Pancreas (tissue), 10 donors: ENCODE results near the gene KRT28. TPM values are rescaled to one million over a fixed set of nuclear protein-coding genes. Genes with fewer than 3 reads are reported as not detected.

Experiments used
- ATAC-seq, 4 donors: fragments of 200-7000 bp; cut with Tn5 transposase; one replicate each; pipeline versions ENCODE4 v1.8.0 to v1.9.1; 2020; ENCODE audit warnings: mild to moderate bottlenecking in 4 of 4, moderate library complexity in 4 of 4
- DNase-seq, 6 donors: peaks; one replicate each; pipeline ENCODE4 v3.0.0-alpha.2; 2020
- FAIRE-seq: peaks from 2 replicates; lab custom pipeline; 2012; peaks lifted over from hg19 to GRCh38; lab: Jason Lieb, UNC
- H3K27ac ChIP-seq, 4 donors: fragments of 200-600 bp; sonication (generic); 1 replicate in 3 of 4; 2 replicates in 1 of 4; pipeline versions ENCODE4 v1.5.0 to v1.8.0; 2020
- H3K27me3 ChIP-seq, 4 donors: fragments of 200-600 bp; one replicate each; pipeline ENCODE4 v1.8.0; 2021
- H3K36me3 ChIP-seq, 3 donors: fragments of 200-600 bp; sonication (generic) in 1 of 3; one replicate each; pipeline versions ENCODE4 v1.5.0 to v1.8.0; 2020 to 2021
- H3K4me1 ChIP-seq, 3 donors: fragments of 200-600 bp; one replicate each; pipeline ENCODE4 v1.8.0; 2021
- H3K4me3 ChIP-seq, 4 donors: fragments of 200-600 bp; sonication (generic) in 2 of 4; one replicate each; pipeline versions ENCODE4 v1.5.0 to v1.8.0; 2020 to 2021
- H3K9me3 ChIP-seq, 4 donors: fragments of 200-600 bp; one replicate each; pipeline ENCODE4 v1.8.0; 2021
- WGBS, 2 donors: extraction: QIAGEN DNeasy Blood & Tissue Kit; methylation state at CpG; one replicate each; pipeline ENCODE4 v1.1.7; 2013; 5-methylcytosine and 5-hydroxymethylcytosine counted together
- intact Hi-C, 3 donors: fragments of 100-400 bp; cut with DNase I; formaldehyde crosslinking; loops; one replicate each; pipeline versions ENCODE4 v1.11.1 to v1.14.2; 2022
- polyA plus RNA-seq, 2 donors: library from polyadenylated mRNA; stranded (reverse); fragments of 200-250 nt; gene quantifications; one replicate each; pipeline ENCODE4 v1.2.3, GENCODE V29; 2013
- total RNA-seq, 6 donors: library from RNA; stranded (reverse); fragmentation: NEBNext Ultra II Directional in 4 of 6; extraction: Animal tissue kit (Norgen Biotek cat#: 25700) in 4 of 6; gene quantifications; one replicate each; pipeline versions ENCODE4 v1.2.1 to v1.2.4, GENCODE V29; 2021 to 2023
- TF ChIP-seq, protein P1 (sequence below), 4 donors: fragments of 200-600 bp; sonication (generic) in 3 of 4; IDR thresholded peaks; one replicate each; pipeline versions ENCODE4 v1.5.0 to v1.8.0; 2021; ENCODE audit warnings: antibody characterized with exemption in 4 of 4
- donor health status: healthy with polysubstance abuse.
- donor health status: DM: no; HTN: no; CAD: no; lungs with moderate emphysema.
- donor health status: DM: no; HTN: no; CAD: no.
- donor health status: control.
- donor health status: control.
- donor health status: Bipolar disorder and iron deficiency.
- donor health status: DM: yes; HTN: yes; CAD: no.
- donor health status: DM: no; HTN: no; CAD: no.
- donor health status: DM: no; HTN: no; CAD: no.
- donor health status: DM: yes; HTN: yes; CAD: no.

The KRT28 gene, protein sequence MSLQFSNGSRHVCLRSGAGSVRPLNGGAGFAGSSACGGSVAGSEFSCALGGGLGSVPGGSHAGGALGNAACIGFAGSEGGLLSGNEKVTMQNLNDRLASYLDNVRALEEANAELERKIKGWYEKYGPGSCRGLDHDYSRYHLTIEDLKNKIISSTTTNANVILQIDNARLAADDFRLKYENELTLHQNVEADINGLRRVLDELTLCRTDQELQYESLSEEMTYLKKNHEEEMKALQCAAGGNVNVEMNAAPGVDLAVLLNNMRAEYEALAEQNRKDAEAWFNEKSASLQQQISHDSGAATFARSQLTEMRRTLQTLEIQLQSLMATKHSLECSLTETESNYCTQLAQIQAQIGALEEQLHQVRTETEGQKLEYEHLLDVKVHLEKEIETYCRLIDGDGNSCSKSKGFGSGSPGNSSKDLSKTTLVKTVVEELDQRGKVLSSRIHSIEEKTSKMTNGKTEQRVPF
- total RNA-seq: not detected
- polyA plus RNA-seq: not detected

DNA sequence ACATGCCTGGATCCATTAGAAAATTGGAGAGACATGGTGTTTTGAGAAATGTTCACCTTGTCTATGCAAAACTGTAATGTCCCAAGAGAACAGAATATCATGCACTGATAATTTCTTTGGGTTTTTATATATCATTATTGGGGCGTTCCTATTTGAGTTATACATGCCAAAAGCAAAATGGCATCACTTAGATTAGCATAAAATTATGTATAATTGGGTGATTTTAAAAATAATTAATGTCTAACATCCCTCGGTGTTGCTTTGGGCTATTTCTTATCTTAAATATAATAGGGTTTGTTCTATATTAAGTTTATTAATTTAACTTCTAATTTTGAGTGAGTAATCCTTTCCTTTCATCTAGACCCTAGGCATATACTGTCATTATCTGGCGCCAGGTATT is at the start of gene KRT28:
Gene KRT28 (minus strand): TSS at position 101 of the 400 bp plus-strand sequence. CDS start 66 bp downstream, at position 35.
- Histone ChIP-seq H3K9me3 (no peaks in the 10 kb centered on the region), H3K27ac (no peak within 1 kb of the TSS), H3K4me1 (peaks cover 0 to 4% (median 0%) of the 10 kb centered on the region in 3 donors), H3K4me3 (no peak within 1 kb of the TSS), H3K27me3 (peaks cover 0 to 28% (median 0%) of the 10 kb centered on the region in 4 donors), H3K36me3 (no peaks in the 10 kb centered on the region)
- DNase-seq (no peak), ATAC-seq (no peak), FAIRE-seq (no peak)
- intact Hi-C loops: loop anchor here (10.0 kb wide), 2 partner anchors 185 to 855 kb away; no protein-coding TSS in a partner anchor
- TF ChIP-seq, protein P1, sequence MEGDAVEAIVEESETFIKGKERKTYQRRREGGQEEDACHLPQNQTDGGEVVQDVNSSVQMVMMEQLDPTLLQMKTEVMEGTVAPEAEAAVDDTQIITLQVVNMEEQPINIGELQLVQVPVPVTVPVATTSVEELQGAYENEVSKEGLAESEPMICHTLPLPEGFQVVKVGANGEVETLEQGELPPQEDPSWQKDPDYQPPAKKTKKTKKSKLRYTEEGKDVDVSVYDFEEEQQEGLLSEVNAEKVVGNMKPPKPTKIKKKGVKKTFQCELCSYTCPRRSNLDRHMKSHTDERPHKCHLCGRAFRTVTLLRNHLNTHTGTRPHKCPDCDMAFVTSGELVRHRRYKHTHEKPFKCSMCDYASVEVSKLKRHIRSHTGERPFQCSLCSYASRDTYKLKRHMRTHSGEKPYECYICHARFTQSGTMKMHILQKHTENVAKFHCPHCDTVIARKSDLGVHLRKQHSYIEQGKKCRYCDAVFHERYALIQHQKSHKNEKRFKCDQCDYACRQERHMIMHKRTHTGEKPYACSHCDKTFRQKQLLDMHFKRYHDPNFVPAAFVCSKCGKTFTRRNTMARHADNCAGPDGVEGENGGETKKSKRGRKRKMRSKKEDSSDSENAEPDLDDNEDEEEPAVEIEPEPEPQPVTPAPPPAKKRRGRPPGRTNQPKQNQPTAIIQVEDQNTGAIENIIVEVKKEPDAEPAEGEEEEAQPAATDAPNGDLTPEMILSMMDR (IDR thresholded peaks at IDR 0.05): no peak
- WGBS, 2 donors: 43 to 58% methylated on average over 3 of the region's 3 CpGs

DNA sequence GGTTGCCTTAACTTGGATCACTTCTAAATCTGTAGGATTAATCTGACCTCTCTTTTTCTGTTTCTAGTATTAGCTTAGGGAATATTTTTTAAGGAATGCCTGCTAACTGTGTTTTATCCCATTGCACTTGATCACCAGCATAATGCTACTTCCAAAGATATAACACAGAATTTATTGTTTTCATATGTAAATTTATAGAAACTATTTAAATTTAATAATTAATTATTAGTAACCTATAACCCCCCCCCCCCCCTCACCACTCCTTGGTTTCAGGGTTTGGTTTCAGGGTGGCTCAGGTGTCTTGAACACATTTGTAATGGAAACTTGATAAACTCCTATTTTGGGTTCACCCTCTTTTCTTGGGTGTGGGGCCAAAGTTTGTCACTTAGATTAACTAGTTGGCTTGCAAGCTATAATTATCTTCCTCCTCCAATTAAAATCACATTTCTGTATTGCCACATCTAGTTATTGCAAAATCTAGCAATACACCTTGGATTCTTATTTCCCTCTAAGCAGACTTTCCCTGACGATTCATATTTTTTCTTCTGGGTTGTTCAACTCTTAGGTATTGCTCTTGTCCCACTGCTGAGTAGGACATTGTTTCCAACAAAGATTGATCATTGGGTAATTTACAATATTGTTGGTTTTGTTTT is 49.0 kb upstream of the KRT28 start:
- DNase-seq (no peak), ATAC-seq (no peak), FAIRE-seq (no peak)
- Histone ChIP-seq H3K4me1 (no peaks in the 10 kb centered on the region), H3K4me3 (no peak overlapping the region), H3K27me3 (peaks cover 0 to 12% (median 0%) of the 10 kb centered on the region in 4 donors), H3K9me3 (no peaks in the 10 kb centered on the region), H3K27ac (no peak overlapping the region), H3K36me3 (no peaks in the 10 kb centered on the region)
- TF ChIP-seq, protein P1 (IDR thresholded peaks at IDR 0.05): no peak
- WGBS, 2 donors: 39 to 71% methylated on average over 1 of the region's 1 CpG
- intact Hi-C loops: no loop called here

DNA sequence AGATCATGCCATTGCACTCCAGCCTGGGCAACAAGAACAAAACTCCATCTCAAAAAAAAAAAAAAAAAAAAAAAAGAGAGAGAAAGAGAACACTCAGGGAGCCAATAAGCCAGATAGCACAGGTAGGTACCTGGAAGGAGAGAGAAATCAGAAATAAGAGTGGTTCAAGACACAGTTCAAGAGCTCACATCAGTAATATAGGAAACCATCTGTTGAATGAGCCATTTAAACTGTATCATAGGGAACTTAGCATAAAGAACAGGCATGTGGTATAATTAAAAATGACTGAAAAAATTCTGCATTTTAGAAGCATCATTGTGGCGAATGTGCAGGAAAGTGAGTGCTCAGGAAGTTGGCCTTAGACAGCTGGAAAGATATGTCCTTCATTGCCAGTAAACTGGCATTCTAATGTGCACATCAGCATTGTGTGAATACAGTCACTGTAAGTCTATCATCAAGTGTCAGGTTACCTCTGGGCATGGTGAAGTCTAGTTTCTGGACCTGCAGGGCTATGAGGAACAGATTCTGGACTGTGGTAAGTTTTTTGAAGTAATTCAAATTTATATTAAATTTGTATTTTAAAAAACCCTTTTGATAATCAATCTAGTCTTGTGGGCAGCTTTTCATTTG is 46.9 kb upstream of the KRT28 start:
- no peaks in the 10 kb centered on the region for H3K9me3 ChIP-seq
- no peak overlapping the region for H3K27ac ChIP-seq
- peaks cover 0 to 10% (median 0%) of the 10 kb centered on the region in 4 donors for H3K27me3 ChIP-seq
- H3K4me3 ChIP-seq: no peak overlapping the region
- DNase-seq (no peak), FAIRE-seq (no peak), ATAC-seq (no peak)
- TF ChIP-seq, protein P1 (IDR thresholded peaks at IDR 0.05): no peak
- intact Hi-C loops: no loop called here
- H3K36me3 ChIP-seq: no peaks in the 10 kb centered on the region
- H3K4me1 ChIP-seq: no peaks in the 10 kb centered on the region
- 60 to 95% methylated on average over 1 of the region's 1 CpG for WGBS, 2 donors

DNA sequence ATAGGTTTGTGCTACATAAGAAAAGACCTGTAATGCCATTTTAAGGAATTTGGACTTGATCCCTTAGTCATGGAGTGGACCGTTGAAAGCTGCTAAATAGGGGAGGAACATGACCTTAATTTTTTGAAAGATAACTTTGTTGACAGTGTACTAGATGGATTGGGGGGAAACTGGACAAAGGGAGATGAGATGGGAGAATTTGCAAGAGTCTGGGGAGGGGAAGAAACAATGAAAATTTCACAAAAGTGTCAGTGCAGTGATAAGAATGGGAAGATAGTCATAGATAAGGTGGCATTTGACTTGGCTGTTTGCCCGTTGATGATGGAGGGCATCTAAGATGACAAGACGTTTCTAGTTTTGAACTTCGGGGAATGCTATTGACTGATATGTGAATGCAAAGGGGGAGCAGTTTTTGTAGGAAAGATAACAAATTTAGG is 44.9 kb upstream of the KRT28 start:
- FAIRE-seq: no peak
- H3K27ac ChIP-seq: no peak overlapping the region

More for the DNA sequence above, 44.9 kb upstream of the KRT28 start:
- intact Hi-C loops: no loop called here
- H3K4me3 ChIP-seq: no peak overlapping the region
- H3K4me1 ChIP-seq: no peaks in the 10 kb centered on the region
- H3K27me3 ChIP-seq: peaks cover 0 to 5% (median 0%) of the 10 kb centered on the region in 4 donors
- ATAC-seq (no peak), DNase-seq (no peak)
- TF ChIP-seq, protein P1 (IDR thresholded peaks at IDR 0.05): no peak
- H3K9me3 ChIP-seq: no peaks in the 10 kb centered on the region
- WGBS, 2 donors: 35 to 49% methylated on average over 4 of the region's 4 CpGs
- H3K36me3 ChIP-seq: no peaks in the 10 kb centered on the region
